GOT3 (cell line): ENCODE measurements around the gene GJB4.
"Not testable (repeated sequence)": the region's sequence is repeated elsewhere in the genome, so short reads cannot be mapped to it uniquely, and the experiment has no call there.

ENCODE experiments used
- DNase-seq: peaks from one replicate; lab custom pipeline; 2025; ENCODE audit warnings: mixed read lengths; lab: John Stamatoyannopoulos, UW

The GJB4 gene

DNA sequence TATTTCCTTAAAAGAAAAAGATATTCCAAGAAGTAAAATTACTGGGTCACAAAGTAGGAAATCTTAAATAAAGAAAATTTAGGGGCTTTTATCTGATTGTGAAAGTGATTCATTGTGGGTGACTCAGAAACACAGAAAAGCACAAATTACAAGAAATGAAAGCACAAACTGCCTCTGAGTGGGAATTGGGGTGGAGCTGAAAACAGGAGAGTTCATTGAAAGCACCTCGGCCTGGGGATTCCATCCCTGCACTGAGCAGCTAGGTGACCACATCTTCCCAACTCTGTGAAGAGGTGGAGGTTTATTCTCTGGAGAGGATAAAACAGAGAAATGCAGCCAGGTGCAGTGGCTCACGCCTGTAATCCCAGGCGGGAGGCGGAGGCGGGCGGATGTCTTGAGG, 40.7 kb downstream of the GJB4 start:
- DNase-seq, result no peak

DNA sequence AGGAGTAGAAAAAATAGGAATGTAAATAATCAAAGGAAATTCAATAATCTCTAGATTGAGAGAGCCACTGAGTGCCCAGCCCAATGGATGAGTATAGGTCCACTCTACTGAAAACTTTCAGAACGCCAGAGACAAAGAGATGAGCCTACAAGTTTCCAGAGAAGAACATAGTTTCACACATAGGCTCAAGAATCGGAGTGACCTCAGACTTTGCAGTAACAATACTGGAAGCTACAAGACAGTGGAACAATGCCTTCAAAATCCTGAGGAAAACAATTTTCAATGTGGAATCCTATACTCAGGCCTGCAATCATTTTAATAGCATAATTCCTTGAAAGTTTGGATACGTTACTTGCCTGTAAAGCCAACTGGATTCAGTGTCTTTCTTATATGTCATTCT, 44.2 kb downstream of the GJB4 start:
- DNase-seq, result no peak

DNA sequence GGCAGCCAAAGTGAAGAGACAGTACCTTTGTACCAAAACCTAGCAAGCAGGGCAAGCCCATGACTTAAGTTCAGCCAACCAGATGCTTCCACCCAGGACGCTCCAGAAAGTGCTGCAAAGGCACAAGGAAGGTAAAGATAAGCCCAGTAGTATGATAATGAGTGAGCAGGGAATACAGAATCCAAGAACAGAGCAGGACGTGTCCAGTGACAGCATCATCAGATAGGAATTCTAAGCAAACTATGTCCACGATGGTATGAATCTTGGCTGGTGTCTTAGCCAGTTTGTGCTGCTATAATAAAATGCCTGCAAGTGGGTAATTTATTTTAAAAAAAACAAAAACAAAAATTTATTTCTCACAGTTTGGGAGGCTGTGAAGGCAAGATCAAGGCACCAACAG, 46.9 kb downstream of the GJB4 start:
- DNase-seq, result no peak

DNA sequence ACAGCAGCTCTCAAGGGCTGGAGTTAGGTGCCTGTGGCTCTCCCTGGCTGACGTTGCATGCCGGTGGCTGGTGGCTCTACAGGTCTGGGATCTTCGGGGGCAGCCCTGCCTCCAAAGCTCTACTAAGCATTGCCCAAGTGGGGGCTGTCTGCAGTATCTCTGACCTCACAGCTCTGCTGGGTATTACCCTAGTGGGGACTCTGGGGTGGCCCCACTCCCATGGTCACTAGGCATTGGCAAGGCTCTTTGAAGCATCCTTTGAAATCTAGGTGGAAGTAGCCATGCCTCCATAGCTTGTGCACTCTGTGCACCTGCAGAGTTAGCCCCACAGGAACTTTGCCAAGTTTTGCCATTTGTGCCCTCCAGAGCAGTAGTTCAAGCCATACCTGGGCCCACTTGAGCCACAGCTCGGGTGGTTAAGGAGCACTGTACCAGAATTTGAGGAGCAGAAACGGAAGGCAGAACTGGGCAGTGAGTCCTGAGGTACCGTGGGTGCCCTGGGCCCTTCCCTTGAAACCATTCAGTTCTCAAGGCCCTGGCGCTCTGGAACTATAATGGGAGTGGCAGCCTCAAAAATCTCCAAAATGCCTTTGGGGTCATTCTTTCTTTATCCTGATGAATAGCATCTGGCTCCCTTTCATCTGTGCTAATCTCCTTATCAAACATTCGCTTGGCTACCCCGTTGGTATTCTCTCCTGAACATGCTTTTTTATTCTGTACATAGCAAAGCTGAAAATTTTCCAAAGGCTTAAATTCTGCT, 48.7 kb downstream of the GJB4 start:
- DNase-seq, result no peak

DNA sequence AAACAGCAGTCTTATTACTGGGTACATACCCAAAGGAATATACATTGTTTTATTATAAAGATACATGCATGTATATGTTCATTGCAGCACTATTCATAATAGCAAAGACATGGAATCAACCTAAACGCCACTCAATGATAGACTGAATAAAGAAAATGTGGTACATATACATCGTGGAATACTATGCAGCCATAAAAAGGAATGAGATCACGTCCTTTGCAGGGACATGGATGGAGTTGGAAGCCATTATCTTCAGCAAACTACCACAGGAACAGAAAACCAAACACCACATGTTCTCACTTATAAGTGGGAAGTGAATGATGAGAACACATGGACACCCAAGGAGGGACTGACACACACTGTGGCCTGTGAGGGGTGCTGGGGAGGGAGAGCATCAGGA, 51.2 kb downstream of the GJB4 start:
- not testable (repeated sequence) for DNase-seq
